Hypothalamus (tissue), 51 donors: ENCODE measurements around the gene ZNF248.

Experiments used
- DNase-seq, 51 donors: peaks; one replicate each; lab custom pipeline; 2025; lab: John Stamatoyannopoulos, UW

ZNF248 gene

GRCh38 chr10:37826806-37827205 is 30.6 kb downstream of the ZNF248 start:
- DNase-seq: no peak

- DNase-seq: no peak
These were observed 36.2 kb downstream of the ZNF248 start for GRCh38 chr10:37821237-37821636.

- DNase-seq: no peak
These were observed 37.6 kb downstream of the ZNF248 start for GRCh38 chr10:37819797-37820196.

GRCh38 chr10:37816290-37816689 is 41.1 kb downstream of the ZNF248 start:
- DNase-seq: no peak

GRCh38 chr10:37813763-37814162 is 43.6 kb downstream of the ZNF248 start:
- no peak for DNase-seq

- no peak for DNase-seq
These were observed 45.1 kb downstream of the ZNF248 start for GRCh38 chr10:37812290-37812689.

- no peak for DNase-seq
These were observed 54.1 kb downstream of the ZNF248 start for GRCh38 chr10:37803269-37803668.

- no peak for DNase-seq
These were observed 55.9 kb downstream of the ZNF248 start for GRCh38 chr10:37801557-37801956.

GRCh38 chr10:37794305-37794976 is 63.0 kb downstream of the ZNF248 start:
- DNase-seq: no peak

- DNase-seq: no peak
These were observed 67.8 kb downstream of the ZNF248 start for GRCh38 chr10:37789590-37789989.

- DNase-seq: no peak
These were observed 72.7 kb downstream of the ZNF248 start for GRCh38 chr10:37784678-37785077.

GRCh38 chr10:37780536-37780935 is 76.9 kb downstream of the ZNF248 start:
- DNase-seq: no peak

- no peak for DNase-seq
These were observed 80.4 kb downstream of the ZNF248 start for GRCh38 chr10:37777056-37777455.

GRCh38 chr10:37775612-37776011 is 81.8 kb downstream of the ZNF248 start:
- no peak for DNase-seq

GRCh38 chr10:37774351-37774750 is 83.1 kb downstream of the ZNF248 start:
- no peak for DNase-seq

GRCh38 chr10:37765216-37765615 is 92.2 kb downstream of the ZNF248 start:
- no peak for DNase-seq

- no peak for DNase-seq
These were observed 94.3 kb downstream of the ZNF248 start for GRCh38 chr10:37763132-37763531.

- no peak for DNase-seq
These were observed 95.1 kb downstream of the ZNF248 start for GRCh38 chr10:37762287-37762686.

GRCh38 chr10:37760817-37761216 is 96.6 kb downstream of the ZNF248 start:
- DNase-seq: no peak

GRCh38 chr10:37758074-37758473 is 99.3 kb downstream of the ZNF248 start:
- no peak for DNase-seq

- DNase-seq: peak in 11 of 51 donors; percentile 1 to 13 (median 7)
These were observed 102.7 kb downstream of the ZNF248 start for GRCh38 chr10:37754538-37755323.

GRCh38 chr10:37752334-37752875 is 105.0 kb downstream of the ZNF248 start:
- DNase-seq: no peak
